A549 (cell line): Measurements from ENCODE around the gene TWF1. TPM values are rescaled to one million over a fixed set of nuclear protein-coding genes. Genes with fewer than 3 reads are reported as not detected.

ENCODE experiments used
- BCL3 ChIP-seq: fragments of >200 bp; sonication (Bioruptor Twin); formaldehyde crosslinking; IDR thresholded peaks from 3 replicates; pipeline ENCODE4 v1.6.1; 2016
- BHLHE40 ChIP-seq: IDR thresholded peaks from 2 replicates; pipeline ENCODE4 v1.6.1; 2012; ENCODE audit warnings: low read depth, low read length, inconsistent platforms
- CBX2 ChIP-seq: fragments of 200-600 bp; sonication (generic); IDR thresholded peaks from 2 replicates; pipeline ENCODE4 v1.6.1; 2016; ENCODE audit warnings: low read depth, mild to moderate bottlenecking, borderline replicate concordance
- CBX8 ChIP-seq: fragments of 200-600 bp; sonication (generic); IDR thresholded peaks from 2 replicates; pipeline ENCODE4 v1.6.1; 2016
- CEBPB ChIP-seq, 2 experiments: fragments of >200 bp in 1 of 2; sonication (Bioruptor Twin) in 1 of 2; formaldehyde crosslinking in 1 of 2; IDR thresholded peaks; 2 replicates each; pipeline ENCODE4 v1.6.1; 2012 to 2016
- CHD4 ChIP-seq: fragments of 200-600 bp; sonication (generic); IDR thresholded peaks from 2 replicates; pipeline ENCODE4 v1.6.1; 2016; ENCODE audit warnings: antibody characterized with exemption, mild to moderate bottlenecking, borderline replicate concordance
- CTCF ChIP-seq: fragments of >200 bp; sonication (Bioruptor Twin); formaldehyde crosslinking; IDR thresholded peaks from 3 replicates; pipeline ENCODE4 v1.5.1; 2016
- E2F6 ChIP-seq: IDR thresholded peaks from 2 replicates; pipeline ENCODE4 v1.6.1; 2012; ENCODE audit warnings: low read depth, borderline replicate concordance
- EHMT2 ChIP-seq: fragments of 200-600 bp; sonication (generic); IDR thresholded peaks from 2 replicates; pipeline ENCODE4 v1.6.1; 2016; ENCODE audit warnings: antibody characterized with exemption, low read depth, mild to moderate bottlenecking, moderate library complexity
- ELK1 ChIP-seq: fragments of 150-350 bp; IDR thresholded peaks from 2 replicates; pipeline ENCODE4 v1.6.1; 2014; ENCODE audit warnings: low read depth, mild to moderate bottlenecking, low read length
- FOSL2 ChIP-seq, 2 experiments: fragments of 450-650 bp in 1 of 2; fragments of >200 bp in 1 of 2; sonication (Bioruptor Twin) in 1 of 2; formaldehyde crosslinking; IDR thresholded peaks; 2 replicates each; pipeline versions ENCODE4 v1.5.0 to v1.6.1; 2016 to 2020; ENCODE audit warnings: mild to moderate bottlenecking in 1 of 2, moderate library complexity in 1 of 2
- HEYL ChIP-seq: fragments of 250-450 bp; sonication (Bioruptor Pico); IDR thresholded peaks from 2 replicates; pipeline ENCODE4 v1.8.0; 2021; ENCODE audit warnings: mild to moderate bottlenecking, moderate library complexity
- HMGXB4 ChIP-seq: fragments of 250-450 bp; sonication (Bioruptor Pico); IDR thresholded peaks from 2 replicates; pipeline ENCODE4 v1.5.0; 2021; ENCODE audit warnings: mild to moderate bottlenecking, moderate library complexity, borderline replicate concordance
- HOXA7 ChIP-seq: fragments of 250-450 bp; sonication (Bioruptor Pico); IDR thresholded peaks from 2 replicates; pipeline ENCODE4 v1.5.0; 2020; ENCODE audit warnings: mild to moderate bottlenecking, moderate library complexity
- HOXB13 ChIP-seq: fragments of 250-450 bp; sonication (Bioruptor Pico); IDR thresholded peaks from 2 replicates; pipeline ENCODE4 v1.5.0; 2020; ENCODE audit warnings: low read depth, mild to moderate bottlenecking, moderate library complexity
- HOXB5 ChIP-seq: fragments of 250-450 bp; sonication (Bioruptor Pico); IDR thresholded peaks from 2 replicates; pipeline ENCODE4 v1.5.0; 2020; ENCODE audit warnings: mild to moderate bottlenecking, moderate library complexity
- JUN ChIP-seq, 2 experiments: fragments of >200 bp; sonication (Bioruptor Twin); formaldehyde crosslinking; IDR thresholded peaks; 2 replicates in 1 of 2; 3 replicates in 1 of 2; pipeline ENCODE4 v1.6.1; 2016 to 2017
- JUNB ChIP-seq: fragments of >200 bp; sonication (Bioruptor Twin); formaldehyde crosslinking; IDR thresholded peaks from 2 replicates; pipeline ENCODE4 v1.6.1; 2016
- MAZ ChIP-seq: fragments of 150-350 bp; IDR thresholded peaks from 2 replicates; pipeline ENCODE4 v1.6.1; 2014; ENCODE audit warnings: antibody characterized with exemption, low read depth, low read length, borderline replicate concordance
- MYC ChIP-seq: IDR thresholded peaks from 2 replicates; pipeline ENCODE4 v1.6.1; 2012; ENCODE audit warnings: mild to moderate bottlenecking, inconsistent platforms, low read length, improper control_type of control experiment, borderline replicate concordance
- NFE2L2 ChIP-seq: fragments of 150-350 bp; conservative IDR thresholded peaks from 2 replicates; pipeline ENCODE4 v1.6.1; 2014; ENCODE audit warnings: low read length
- NR3C1 ChIP-seq: fragments of >200 bp; sonication (Bioruptor Twin); formaldehyde crosslinking; IDR thresholded peaks from 3 replicates; pipeline ENCODE4 v1.6.1; 2017
- RAD21 ChIP-seq, 2 experiments: fragments of >200 bp in 1 of 2; sonication (Bioruptor Twin) in 1 of 2; formaldehyde crosslinking in 1 of 2; IDR thresholded peaks in 1 of 2; conservative IDR thresholded peaks in 1 of 2; 2 replicates in 1 of 2; 3 replicates in 1 of 2; pipeline ENCODE4 v1.6.1; 2012 to 2018; ENCODE audit warnings: inconsistent platforms in 1 of 2
- RARB ChIP-seq: fragments of 250-450 bp; sonication (Bioruptor Pico); IDR thresholded peaks from 2 replicates; pipeline ENCODE4 v1.8.0; 2021; ENCODE audit warnings: mild to moderate bottlenecking, moderate library complexity
- REST ChIP-seq: fragments of 200-600 bp; sonication (generic); IDR thresholded peaks from 2 replicates; pipeline ENCODE4 v1.6.1; 2016; ENCODE audit warnings: antibody characterized with exemption, mild to moderate bottlenecking, moderate library complexity
- RNF2 ChIP-seq: fragments of 200-600 bp; sonication (generic); IDR thresholded peaks from 2 replicates; pipeline ENCODE4 v1.6.1; 2016; ENCODE audit warnings: low read depth, mild to moderate bottlenecking, antibody characterized with exemption, moderate library complexity, borderline replicate concordance
- SREBF2 ChIP-seq: fragments of 450-650 bp; IDR thresholded peaks from 2 replicates; pipeline ENCODE4 v1.6.1; 2014; ENCODE audit warnings: mild to moderate bottlenecking, moderate library complexity
- TFCP2L1 ChIP-seq: fragments of 250-450 bp; sonication (Bioruptor Pico); IDR thresholded peaks from 2 replicates; pipeline ENCODE4 v1.5.0; 2021; ENCODE audit warnings: mild to moderate bottlenecking
- TP53 ChIP-seq: fragments of 250-450 bp; sonication (Bioruptor Pico); IDR thresholded peaks from 2 replicates; pipeline ENCODE4 v1.5.0; 2021; ENCODE audit warnings: mild to moderate bottlenecking, moderate library complexity
- ZC3H11A ChIP-seq: fragments of 450-650 bp; IDR thresholded peaks from 2 replicates; pipeline ENCODE4 v1.6.1; 2014; ENCODE audit warnings: antibody characterized with exemption, mild to moderate bottlenecking
- ZNF302 ChIP-seq: fragments of 250-450 bp; sonication (Bioruptor Pico); IDR thresholded peaks from 2 replicates; pipeline ENCODE4 v1.9.0; 2021; ENCODE audit warnings: inconsistent platforms, mild to moderate bottlenecking, moderate library complexity
- polyA plus RNA-seq, 4 experiments: library from polyadenylated mRNA; depleted of rRNA in 3 of 4; stranded (reverse); fragments of >200 nt; fragmentation: RNase III in 1 of 4; extraction: RNeasy Plus Mini Kit Qiagen cat#74134 plus additional on column Dnase treatment in 1 of 4; gene quantifications; 2 replicates in 3 of 4; 3 replicates in 1 of 4; pipeline ENCODE4 v1.2.3, GENCODE V29; 2011 to 2017

TWF1 gene
- polyA plus RNA-seq, 2 of the 4 experiments (the other 2 are of a cell fraction): 83.1 to 173 TPM

- TF ChIP-seq HMGXB4 (CRISPR knock-in tag) (no peak), NR3C1 (no peak), CBX2 (no peak), CHD4 (no peak), RARB (CRISPR knock-in tag) (no peak), ZNF302 (CRISPR knock-in tag) (no peak), ELK1 (no peak), RNF2 (no peak), ZC3H11A (no peak), MYC (no peak), RAD21 (conservative IDR thresholded peaks at IDR 0.05 in 1 of 2, IDR thresholded peaks at IDR 0.05 in 1 of 2) (peak; percentile 16 to 24; a peak in 1 of 5 replicates), HEYL (CRISPR knock-in tag) (no peak), JUNB (no peak), JUN (IDR thresholded peaks at IDR 0.05) (peak; percentile 49 to 56; a peak in 3 of 5 replicates), HOXA7 (CRISPR knock-in tag) (no peak), TP53 (CRISPR knock-in tag) (no peak), SREBF2 (no peak), HOXB5 (CRISPR knock-in tag) (0 out of 2 replicates have a peak, but pooled peaks have one; percentile 36), BCL3 (peak; percentile 33; the same call in 1 of the 3 replicates), HOXB13 (CRISPR knock-in tag) (no peak), NFE2L2 (no peak), E2F6 (peak; percentile 68), CEBPB (IDR thresholded peaks at IDR 0.05) (peak in 1 of 2 experiments; percentile 38; a peak in 1 of 4 replicates), TFCP2L1 (CRISPR knock-in tag) (no peak), EHMT2 (no peak), CTCF (peak; percentile 18), CBX8 (no peak), FOSL2 (IDR thresholded peaks at IDR 0.05) (no peak), FOSL2 (CRISPR knock-in tag; IDR thresholded peaks at IDR 0.05) (no peak), REST (no peak), MAZ (no peak), BHLHE40 (no peak)
These were observed 47.2 kb downstream of the TWF1 start, which contains the start of the genes IRAK4 and PUS7L (continued) for GRCh38 chr12:43758728-43759563.
